CD4-positive, alpha-beta T cell treated with Interleukin-4 for 1 hour (primary cell): ENCODE results near the gene STXBP5.
"Not testable (repeated sequence)": the region's sequence is repeated elsewhere in the genome, so short reads cannot be mapped to it uniquely, and the experiment has no call there.

ENCODE experiments used
- DNase-seq, 2 donors: peaks; one replicate each; pipeline ENCODE4 v3.0.0-alpha.2; 2020 to 2022

The STXBP5 gene

DNA sequence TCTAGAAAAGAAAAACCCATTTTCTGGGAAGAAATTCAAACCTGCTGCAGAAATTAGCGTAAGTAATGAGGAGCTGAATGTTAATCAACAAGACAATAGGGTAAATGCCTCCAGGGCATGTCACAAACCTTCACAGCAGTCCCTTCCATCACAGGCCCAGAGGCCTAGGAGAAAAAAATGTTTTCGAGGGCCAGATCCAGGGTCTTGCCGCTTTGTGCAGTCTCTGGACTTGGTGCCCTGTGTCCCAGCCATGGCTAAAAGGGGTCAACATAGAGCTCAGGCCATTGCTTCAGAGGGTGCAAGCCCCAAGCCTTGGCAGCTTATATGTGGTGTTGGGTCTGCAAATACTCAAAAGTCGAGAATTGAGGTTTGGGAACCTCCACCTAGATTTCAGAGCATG is 99.8 kb downstream of the STXBP5 start:
- no peak for DNase-seq

DNA sequence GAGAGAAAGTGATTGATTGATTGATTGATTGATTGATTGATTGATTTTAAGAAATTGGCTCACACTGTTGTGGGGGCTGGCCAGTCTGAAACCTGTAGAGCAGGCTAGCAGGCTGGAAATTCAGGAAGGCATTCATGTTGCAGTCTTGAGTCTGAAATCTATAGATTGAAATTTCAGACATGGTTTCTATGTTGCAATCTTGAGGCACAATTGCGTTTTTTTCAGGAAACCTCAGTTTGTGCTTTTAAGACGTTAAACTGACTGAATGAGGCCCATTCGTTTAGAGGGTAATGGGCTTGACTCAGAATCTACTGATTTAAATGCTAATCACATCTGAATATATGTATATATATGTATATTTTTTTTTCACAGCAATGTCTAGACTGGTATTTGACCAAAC is 106.3 kb downstream of the STXBP5 start:
- no peak for DNase-seq

DNA sequence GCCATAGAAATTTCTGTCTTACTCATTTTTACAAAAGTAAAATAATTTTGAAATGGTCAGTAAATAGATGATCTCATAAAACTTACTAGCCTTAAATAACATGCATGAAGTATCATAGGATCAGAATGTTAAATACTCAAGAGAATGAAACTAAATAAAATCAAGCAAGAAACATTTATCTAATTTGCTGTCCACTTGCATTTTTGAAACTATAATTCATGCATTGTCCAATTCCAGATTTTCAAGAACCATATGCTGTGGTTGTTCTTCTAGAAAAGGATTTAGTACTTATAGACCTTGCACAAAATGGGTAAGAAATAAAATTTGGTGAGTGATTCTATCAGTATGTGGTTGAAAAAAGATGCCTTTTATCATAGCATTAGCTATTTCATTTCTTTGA is 107.0 kb downstream of the STXBP5 start:
- no peak for DNase-seq

DNA sequence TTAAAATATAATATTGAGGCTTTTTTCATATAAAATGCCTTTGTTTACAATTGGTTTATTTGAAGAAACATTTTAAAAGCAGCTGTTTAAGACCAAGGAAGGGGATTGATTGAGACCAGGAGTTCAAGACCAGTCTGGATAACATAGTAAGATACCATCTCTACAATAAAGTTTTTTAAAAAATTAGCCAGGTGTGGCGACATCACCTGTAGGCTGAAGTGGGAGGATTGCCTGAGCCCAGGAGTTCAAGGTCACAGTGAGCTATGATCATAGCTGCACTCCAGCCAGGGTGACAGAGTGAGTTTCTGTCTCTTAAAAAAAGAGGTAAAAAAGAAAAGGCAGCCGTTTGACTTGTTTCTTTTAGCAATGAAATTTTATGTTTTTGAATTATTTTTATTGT is 117.0 kb downstream of the STXBP5 start:
- DNase-seq: no peak

DNA sequence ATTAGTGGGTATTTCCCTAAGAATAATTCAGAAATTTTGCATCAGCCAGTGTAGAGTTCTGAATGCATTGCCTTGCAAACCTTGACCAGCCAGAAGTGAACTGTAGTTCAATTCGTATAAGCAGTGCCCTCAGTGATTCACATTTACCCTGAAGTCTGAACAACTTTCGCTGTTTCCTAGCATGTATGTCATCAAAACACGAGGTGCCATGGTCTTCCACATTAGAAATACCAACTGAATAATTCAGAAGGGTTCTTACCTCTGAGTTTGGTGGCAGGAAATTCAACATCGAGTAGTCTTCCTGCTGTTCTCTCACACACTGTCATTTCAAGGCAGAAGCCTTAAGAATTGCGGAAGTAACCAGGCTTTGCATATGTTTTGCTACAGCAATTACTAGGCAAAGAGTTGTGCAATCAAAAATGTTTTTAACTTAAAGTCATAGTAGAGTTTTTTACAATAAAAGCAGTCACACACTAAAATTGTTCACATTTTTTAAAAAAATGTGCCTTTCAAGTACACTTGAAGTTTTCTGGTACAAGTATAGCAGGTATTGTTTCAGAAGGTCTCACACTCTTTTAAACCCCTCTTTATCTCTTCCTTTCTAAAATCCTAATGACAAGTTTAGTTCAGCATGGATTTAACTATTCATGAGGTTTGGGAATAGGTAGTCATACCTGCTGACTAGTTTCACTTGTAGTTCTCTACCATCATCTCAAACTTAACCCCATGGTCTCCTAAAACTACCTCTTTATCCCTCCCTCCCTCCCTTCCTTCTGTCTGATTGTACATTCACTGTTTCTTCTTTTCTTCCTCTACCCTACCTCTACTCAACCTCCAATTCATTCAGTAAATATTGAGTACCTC is 118.3 kb downstream of the STXBP5 start:
- DNase-seq: peak; percentile 45

DNA sequence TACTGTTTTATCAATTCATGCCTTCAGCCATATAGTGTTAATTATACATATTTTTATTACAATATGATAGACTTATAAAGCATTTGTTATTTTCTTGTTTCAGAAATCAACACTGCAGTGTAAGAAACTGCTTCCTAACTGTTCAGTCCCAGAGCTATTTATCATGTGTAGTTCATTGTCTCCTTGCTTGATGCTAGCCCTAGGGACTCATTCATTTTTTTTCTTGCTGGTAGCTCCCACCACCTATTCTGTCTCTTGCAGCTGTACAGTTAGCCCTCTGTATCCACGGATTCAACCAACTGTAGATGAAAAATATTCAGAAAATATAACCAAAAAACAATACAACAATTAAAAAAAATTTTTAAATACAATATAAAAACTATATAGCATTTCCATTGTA is 121.3 kb downstream of the STXBP5 start:
- DNase-seq: no peak

DNA sequence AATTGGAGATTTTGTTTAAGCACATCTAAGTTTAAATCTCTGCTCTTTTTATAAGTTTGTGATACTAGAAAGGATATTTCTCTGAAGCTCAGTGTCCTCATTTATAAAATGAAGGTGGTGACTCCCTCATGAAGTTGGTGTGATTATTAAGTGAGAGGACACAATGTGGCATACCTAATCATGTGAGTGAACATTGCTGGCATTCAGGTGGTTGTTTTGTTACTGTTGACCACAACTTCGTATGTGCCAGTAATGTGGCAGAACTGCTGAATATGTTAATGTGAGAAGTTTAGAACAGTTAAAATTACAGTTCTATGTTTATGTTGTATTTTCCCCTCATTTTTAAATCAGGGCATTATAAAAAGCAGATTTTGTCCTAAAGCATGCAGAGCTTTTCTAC is 127.2 kb downstream of the STXBP5 start:
- no peak for DNase-seq

DNA sequence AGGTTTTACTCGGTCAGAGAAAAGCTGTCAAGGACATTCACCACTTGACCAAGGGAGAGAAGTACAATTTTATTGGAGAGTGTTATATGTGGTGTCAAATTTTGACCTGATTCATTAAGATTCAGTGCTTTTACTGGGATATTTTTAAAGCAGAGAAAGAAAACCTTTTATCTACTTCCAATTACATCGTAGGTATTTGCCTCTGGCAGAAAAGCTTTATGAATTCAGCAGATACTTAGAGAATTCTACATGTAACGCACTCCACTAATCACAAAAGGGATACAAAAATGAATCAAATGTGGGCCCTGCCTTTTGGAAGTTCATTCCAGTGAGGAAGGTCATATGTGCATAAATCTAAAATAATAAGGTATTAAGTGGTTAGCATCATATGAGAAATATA is 133.7 kb downstream of the STXBP5 start:
- no peak for DNase-seq

DNA sequence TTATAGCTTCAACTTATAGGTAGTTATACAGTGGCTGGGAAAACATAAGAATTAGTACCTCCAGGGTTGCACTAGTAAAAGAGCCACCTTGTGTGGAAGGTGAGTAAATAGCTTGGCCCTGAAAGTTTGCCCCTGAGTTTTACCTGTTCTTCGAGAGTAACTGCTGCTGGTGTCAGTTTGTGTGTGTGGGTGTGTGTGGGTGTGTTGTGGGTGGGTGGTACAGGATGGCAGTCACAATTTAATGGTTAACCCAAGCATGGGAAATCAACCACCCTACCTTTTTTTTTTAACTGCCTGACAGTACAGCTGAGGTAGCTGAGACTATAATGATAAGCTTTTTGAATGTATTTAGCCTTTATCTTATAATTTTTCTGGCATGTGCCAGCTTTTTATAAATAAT is 137.3 kb downstream of the STXBP5 start:
- no peak for DNase-seq

DNA sequence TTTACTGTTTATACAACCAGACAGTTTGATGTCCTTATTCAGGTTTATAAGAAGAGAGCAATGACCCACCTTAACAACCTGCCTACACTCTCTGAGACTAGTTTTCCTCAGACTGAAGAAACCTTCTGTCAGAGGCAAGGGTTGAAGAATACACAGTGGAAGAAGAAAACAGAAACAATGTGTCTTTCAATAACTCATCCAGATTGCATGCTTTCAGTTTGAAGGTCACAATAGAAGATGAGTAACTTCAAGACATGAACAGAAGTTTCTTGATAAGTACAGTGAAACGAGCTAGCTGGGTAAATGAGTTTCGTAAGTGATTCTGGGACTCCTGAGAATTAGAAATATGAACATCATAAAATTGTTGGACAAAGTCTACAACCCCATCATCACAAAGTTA is 141.7 kb downstream of the STXBP5 start:
- DNase-seq: no peak

DNA sequence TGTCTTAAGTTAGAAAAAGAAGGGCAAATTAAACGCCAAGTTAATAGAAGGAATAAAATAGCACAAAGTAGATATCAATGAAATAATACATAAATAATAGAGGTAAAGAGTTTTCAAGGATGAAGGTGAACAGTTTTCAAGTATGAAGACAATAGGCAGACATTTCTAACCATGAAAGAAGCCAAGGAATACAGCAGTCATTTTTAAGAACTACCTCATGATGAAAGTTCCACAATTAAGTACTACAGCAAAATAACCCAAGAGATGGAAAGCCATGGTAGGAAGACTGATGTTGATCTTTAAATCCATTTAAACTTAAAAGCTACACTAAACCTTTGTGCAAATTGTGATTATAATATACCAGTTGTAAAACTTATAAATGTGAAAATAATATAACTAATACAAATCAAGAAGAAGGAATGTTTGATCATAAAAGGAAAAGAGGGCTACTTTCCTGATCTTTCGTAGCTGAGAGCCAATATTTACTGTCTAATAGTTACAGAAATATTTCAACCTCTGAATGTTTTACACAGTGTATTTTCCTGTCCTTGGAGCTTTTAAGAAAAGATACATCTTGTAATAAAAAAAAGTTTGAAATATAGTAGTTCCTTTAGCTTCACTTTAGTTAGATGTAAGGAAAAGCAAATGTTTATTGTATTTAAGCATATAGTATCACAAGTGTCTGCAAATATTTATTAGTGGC is 143.1 kb downstream of the STXBP5 start:
- no peak for DNase-seq

DNA sequence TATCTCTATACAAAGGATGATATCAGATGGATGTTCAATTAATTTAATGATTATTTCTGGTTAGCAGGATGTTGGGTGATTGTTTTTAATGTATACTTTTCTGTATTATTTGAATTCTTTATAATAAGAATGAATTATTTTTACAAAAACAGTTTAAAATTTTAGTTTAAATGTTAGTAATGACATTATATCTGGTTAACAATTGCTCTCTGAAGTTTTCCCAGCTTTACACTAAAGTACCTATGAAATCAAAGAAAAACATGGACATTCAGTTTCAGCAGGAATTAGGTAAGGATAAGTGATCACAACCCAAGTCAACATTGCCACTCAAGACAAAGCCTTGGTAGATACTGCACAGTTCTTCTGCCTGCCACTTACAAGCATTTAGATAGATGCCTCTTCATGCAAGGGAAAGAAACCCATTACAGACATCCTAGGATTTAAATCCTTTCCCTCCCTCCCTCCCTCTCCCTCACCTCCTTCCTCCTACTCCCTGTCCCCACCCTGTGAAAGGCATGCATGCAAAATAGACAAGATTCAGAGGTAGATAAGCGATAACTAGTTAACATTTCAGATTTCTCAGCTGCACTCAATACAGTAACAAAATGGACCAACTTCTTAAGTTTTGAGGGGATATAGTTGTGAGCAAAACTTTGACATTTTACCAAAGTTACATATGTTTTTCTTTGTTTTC is 143.8 kb downstream of the STXBP5 start:
- DNase-seq: no peak

DNA sequence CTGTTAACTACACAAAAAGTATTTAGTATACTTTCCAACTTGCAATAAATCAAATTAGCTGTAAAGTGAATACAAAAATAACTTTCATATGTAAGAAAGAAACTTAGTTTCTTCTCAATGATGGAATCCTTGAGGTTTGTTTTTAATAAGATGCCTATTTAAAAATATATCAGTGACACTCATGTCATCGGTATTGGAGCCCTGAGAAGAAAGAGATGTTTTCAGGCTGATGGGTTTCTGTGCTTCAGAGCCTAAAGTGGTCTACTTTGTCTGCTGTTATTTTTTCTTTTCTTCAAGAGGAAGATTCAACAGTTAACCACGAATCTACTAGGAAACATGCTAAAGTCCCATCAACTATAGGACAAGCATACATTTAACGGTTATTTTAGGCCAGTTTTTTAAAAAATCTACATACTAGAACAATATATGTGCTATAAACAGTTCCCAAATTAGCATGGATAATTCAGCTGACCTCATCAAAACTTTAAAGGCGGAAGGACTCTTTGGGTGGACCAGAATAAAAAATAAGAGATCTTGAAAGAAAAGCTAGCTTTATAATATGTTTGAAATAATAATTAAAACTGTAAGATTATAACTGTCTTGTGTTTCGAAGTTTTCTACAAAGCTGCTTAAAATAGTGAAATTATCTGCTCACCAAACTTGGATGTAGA is 157.2 kb downstream of the STXBP5 start:
- DNase-seq: no peak

DNA sequence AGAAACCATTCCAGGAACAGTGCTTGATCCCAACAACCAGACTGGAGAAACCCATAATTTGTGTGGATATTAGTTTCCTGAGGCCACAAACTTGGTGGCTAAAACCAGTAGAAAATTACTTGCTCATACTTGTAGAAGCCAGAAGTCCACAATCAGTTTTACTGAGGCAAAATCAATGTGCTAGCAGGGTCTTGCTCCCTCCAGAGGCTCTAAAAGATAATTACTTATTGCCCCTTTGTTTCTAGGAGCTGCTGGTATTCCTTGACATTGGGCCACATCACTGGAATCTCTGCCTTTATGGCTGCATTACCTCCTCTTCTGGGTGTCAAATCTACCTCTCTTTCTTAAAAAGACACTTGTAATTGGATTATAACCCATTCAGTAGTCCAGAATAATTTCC is 162.1 kb downstream of the STXBP5 start:
- no peak for DNase-seq

DNA sequence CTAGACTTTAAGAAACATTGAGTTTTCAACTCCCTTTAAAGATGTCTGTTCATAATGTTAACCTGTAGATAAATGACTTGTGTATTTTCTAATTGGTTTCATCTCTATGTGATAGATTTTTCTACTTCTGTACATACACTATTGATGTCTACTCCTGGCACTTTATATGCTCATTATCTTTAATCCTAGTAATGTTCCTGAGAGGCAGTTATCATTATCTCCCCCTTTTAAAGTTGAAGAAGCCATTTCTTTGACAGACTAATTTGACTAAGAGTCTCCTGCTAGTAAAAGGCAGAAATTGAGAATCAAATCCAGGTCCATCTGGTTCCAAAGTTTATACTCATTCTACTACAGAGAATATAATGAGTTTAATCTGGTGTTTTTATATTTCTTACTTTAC is 167.1 kb downstream of the STXBP5 start:
- no peak for DNase-seq

DNA sequence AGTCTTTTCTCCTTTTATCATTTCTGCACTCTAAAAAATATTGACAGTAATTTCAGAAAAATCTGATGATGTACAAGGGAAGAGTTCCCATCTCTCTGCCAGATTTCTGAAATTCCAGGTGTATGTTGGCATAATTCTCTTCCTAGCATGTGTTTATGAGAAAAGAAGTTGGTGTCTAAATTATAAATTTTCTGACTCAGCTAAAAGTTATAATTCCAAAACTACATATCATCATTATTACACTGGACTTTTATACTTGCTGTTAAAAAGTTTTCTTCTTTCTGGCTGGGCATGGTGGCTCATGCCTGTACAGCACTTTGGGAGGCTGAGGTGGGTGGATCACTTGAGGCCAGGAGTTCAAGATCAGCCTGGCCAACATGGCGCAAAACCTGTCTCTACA is 168.6 kb downstream of the STXBP5 start:
- no peak for DNase-seq

DNA sequence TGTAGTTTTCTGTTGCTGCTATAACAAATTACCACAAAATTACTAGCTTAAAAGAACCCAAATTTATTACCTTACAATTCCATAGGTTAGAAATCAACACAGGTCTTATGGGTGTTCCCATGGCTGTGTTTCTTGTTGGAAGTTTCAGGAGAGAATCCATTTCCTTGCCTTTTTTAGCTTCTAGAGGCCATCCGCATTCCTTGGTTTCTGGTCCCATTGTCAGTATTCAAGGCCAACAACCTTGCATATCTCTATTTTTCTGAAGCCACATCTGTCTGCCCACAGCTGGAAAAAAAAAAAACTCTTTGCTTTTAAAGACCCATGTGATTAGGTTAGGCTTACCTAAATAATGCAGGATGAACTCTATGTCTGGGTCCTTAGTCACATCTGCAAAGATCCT is 174.6 kb downstream of the STXBP5 start:
- no peak for DNase-seq

DNA sequence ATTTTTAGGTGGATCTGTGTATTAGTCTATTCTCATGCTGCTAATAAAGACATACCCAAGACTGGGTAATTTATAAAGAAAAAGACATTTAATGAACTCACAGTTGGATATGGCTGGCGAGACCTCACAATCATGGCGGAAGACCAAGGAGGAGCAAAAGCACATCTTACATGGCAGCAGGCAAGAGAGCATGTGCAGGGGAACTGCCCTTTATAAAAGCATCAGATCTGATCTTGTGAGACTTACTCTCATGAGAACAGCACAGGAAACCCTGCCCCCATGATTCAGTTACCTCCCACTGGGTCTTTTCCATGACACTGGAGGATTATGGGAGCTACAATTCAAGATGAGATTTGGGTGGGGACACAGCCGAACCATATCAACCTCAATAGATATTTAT is 176.6 kb downstream of the STXBP5 start:
- not testable (repeated sequence) for DNase-seq

DNA sequence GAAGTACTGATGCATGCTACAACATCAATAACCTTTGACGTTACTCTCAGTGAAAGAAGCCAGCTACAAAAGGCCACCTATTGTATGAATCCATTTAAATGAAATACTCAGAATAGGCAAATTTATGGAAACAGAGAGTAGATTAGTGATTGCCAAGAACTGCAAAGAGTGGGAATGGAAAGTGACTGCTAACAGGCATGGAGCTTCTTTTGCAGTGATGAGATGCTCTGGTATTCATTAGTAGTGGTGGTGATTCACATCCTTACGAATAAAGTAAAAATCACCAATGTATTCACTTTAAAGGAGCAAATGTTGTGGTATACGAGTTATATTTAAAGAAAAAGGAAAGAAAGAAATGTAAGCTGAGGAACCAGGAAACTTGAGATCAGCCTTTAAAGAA is 177.5 kb downstream of the STXBP5 start:
- DNase-seq: no peak

DNA sequence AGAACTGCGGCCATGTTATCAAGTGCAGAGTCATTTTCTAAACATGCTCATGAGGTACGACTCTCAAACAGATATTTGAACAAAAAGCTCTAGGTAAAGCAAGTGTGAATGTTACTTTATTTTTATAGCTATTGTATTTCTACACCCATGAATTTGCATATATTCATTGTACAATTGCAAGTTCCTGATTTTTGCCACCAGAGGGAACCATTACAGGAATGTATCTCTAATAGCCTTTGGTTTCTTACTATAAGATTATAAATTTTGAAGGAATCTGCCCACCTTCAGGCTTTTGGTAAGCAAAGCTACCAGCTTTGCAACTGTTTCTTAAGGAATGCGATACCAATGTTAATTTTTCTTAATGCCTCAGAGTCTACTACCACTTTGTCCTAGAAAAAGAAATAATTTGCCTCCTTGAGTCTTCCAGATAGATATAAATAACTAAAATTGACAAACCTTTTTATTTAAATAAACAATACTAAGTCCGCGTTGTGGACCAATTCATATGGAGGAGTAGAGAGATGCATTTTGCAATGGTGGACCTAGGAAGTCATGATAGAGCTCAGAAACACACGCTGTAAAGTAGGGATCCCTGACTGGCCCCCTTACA is 178.8 kb downstream of the STXBP5 start:
- peak in 1 of 2 donors; percentile 4 for DNase-seq

DNA sequence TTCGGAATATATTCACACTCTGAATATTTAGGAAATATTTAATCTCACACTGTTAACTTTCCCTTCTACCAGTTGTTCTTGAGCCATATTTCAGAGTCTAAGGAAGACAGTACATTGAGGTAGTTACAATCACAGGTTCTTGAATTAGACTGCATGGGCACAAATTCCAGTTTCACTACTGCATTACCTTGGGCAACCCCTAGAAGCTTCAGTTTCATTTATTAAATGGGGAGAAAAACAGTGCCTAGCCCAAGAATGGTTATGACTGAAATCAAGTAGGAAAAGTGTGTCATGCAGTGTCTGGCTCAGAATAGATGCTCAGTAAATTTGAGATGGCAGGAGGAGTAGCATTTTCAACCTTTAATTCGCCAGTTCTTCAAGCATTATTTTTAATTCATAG is 179.8 kb downstream of the STXBP5 start:
- DNase-seq: no peak

DNA sequence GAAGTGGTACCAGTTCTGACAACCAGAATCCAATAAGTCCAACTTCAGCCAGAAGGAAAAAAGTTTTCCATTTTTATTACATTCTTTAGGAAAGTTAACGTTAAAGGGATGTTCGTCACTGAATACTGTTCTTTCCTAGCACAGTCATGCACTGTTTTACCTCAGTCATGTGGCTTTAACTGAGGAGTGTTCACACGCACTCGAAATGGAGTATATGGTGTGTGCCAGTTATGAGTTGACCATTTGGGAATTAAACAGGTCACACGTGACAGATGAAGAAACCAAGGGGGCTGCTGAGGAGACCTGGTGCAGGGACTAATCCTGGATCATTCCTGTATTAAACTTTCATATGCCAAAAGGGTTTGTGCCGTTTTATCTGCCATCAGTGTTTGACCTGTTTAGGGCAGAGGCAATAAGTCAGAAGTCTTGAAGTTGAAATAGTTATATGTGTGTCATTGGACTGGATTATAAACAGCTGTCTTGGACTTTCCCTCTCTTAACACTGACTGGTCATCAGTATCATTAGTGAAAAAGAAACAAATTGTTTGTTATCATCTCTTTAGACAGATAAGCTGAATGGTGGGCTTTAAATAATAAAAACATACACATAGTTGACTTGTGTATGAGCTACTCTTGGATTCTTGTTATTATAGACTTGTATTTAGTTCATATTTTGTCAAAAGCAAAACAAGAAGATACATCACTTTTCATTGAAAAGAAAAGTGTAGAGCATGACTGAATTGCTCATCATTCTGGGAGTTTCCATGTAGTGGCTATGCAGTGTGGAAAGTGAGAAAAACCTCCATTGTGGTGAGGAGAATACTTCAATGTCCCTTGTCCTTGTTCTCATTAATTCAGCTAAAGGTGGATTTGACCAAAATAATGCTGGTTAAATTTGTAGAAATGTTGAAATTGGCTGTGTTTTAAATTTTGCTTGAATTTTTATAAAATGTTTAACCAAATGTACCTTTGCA is 180.8 kb downstream of the STXBP5 start:
- DNase-seq: no peak
